ENCODE data around the gene SP4. TPM values are rescaled to one million over a fixed set of nuclear protein-coding genes. Genes with fewer than 3 reads are reported as not detected.

The SP4 gene
- total RNA-seq, 4 donors from 2014 or later = 3.6 to 10.6 (median 5.9) TPM

DNA sequence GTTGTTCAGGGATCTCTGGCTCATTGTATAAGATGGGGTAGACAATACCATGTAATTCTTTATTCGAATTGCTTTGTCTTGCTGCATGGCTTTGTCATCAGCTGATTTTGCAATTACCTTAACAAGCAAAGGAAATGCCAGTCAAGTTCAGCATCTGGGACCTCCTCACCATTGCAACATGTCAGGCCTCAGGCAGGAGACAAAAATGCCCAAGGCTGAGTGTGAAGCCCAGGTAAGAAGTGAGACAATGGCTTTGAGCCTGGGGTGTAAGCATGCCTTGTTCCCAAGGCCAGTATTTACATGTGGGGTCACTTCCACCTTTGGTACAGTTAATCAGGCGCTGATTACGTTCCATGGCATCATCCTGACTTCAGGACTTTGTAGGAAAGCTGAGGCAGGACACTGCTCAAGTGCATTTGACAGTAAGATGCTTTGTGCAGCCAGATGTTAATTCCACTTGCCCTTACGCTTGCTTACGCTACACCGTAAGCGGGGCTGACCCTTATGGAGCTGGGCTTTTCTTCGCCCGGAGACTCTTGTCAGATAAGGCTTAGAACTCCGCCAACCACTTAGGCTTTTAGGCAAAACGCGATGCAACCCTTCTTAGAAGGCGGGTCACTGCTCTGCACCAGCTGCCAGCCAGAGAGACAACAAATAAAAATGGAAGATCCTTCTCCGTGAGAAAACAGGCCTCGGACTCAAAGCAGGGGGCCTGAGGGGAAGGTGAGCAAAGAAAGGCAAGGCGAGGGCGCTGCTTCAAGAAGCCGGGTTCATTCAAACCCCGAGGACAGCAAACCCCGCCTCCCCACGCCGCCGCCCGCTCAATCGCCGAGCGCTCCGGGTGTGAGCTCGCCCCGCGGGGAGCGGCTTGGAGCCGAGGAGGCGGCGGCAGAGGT is 1.3 kb upstream of the SP4 start:
- ATAC-seq (ENCODE audit: low FRiP score) (no peak), DNase-seq (ENCODE audit: low spot score) (no peak)
- TF ChIP-seq, protein P1, sequence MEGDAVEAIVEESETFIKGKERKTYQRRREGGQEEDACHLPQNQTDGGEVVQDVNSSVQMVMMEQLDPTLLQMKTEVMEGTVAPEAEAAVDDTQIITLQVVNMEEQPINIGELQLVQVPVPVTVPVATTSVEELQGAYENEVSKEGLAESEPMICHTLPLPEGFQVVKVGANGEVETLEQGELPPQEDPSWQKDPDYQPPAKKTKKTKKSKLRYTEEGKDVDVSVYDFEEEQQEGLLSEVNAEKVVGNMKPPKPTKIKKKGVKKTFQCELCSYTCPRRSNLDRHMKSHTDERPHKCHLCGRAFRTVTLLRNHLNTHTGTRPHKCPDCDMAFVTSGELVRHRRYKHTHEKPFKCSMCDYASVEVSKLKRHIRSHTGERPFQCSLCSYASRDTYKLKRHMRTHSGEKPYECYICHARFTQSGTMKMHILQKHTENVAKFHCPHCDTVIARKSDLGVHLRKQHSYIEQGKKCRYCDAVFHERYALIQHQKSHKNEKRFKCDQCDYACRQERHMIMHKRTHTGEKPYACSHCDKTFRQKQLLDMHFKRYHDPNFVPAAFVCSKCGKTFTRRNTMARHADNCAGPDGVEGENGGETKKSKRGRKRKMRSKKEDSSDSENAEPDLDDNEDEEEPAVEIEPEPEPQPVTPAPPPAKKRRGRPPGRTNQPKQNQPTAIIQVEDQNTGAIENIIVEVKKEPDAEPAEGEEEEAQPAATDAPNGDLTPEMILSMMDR (IDR thresholded peaks at IDR 0.05) = no peak

DNA sequence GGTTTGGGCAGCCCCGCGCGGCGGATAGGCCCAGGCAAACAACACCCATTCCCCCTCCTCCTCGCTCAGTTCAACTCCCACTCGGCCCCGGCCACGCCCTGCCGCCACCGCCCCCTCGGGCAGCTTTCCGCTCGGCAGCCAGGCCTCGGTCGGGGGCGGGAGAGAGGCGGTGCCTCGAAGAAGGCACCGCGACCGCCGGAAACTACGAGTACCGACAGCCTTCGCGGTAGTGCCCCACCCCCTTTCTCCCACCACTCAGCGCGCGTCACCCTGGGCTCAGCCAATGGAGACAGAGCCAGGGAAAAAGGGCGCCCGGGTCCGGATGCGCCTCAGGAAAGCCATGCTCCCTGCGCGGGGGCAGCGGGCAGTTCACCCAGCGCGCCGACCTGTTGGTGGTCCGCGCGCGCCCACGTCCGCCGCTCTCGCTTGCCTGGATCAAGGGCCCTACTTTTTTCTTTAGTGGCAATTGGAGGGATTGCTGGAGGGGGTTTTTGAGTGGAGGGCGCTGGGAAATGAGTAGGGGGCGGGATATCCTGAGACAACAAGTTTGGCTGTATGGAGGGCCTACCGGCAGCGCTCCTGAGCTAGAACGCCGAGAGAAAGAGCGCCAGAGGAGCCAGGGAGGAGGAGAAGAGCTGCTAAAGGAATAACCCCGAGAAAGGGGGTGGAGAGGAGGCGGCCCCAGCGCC is 557 bp upstream of the SP4 start:
- peak; percentile 91 for DNase-seq (ENCODE audit: low spot score)
- TF ChIP-seq, protein P1 (IDR thresholded peaks at IDR 0.05) = no peak
- ATAC-seq (ENCODE audit: low FRiP score) = peak; percentile 95

DNA sequence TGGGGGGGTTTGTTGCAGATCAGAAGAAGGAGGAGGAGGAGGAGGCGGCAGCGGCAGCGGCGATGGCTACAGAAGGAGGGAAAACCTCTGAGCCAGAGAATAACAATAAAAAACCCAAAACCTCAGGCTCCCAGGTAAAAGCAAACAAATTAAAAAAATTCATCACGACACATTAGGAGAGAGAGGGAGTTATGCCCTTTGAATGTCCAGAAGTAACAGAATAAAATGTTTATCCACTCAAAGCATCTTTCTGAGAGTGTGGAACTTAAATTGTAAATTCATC is 717 bp downstream of the SP4 start:
- ATAC-seq (ENCODE audit: low FRiP score) (no peak), DNase-seq (ENCODE audit: low spot score) (no peak)
- TF ChIP-seq, protein P1 (IDR thresholded peaks at IDR 0.05) = no peak

DNA sequence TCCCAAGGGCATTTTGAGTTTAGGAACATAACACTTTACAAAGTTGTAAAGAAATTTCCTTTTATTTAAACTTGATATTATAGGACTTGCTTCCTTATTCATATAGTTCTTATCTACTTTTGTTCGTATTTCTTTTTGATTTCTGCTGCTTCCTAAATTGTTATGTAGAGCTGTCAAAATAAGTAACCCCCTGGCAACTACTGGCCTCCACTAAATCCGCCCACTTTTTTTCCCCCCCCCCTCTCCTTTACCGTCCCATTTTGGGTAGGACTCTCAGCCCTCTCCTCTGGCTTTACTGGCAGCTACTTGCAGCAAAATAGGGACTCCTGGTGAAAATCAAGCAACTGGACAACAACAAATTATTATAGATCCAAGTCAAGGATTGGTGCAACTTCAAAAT is 1.1 kb downstream of the SP4 start:
- TF ChIP-seq, protein P1 (IDR thresholded peaks at IDR 0.05) = no peak
- DNase-seq (ENCODE audit: low spot score) (no peak), ATAC-seq (ENCODE audit: low FRiP score) (no peak)

DNA sequence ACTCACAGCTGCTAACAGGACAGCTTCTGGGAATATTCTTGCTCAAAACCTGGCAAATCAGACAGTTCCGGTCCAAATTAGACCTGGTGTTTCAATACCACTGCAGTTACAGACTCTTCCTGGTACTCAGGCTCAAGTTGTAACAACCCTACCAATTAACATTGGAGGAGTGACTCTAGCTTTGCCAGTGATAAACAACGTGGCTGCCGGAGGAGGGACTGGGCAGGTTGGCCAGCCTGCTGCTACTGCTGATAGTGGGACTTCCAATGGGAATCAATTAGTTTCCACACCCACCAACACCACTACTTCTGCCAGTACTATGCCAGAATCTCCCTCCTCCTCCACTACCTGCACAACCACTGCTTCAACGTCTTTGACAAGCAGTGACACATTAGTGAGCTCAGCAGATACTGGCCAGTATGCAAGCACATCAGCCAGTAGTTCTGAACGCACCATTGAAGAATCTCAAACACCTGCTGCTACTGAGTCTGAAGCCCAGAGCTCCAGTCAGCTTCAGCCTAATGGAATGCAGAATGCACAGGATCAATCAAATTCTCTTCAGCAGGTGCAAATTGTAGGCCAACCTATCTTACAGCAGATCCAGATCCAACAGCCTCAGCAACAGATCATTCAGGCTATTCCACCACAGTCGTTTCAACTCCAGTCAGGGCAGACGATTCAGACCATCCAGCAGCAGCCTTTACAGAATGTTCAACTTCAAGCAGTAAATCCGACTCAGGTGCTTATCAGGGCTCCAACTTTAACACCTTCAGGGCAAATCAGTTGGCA is 2.1 kb downstream of the SP4 start:
- no peak for ATAC-seq (ENCODE audit: low FRiP score)
- TF ChIP-seq, protein P1 (IDR thresholded peaks at IDR 0.05) = no peak

DNA sequence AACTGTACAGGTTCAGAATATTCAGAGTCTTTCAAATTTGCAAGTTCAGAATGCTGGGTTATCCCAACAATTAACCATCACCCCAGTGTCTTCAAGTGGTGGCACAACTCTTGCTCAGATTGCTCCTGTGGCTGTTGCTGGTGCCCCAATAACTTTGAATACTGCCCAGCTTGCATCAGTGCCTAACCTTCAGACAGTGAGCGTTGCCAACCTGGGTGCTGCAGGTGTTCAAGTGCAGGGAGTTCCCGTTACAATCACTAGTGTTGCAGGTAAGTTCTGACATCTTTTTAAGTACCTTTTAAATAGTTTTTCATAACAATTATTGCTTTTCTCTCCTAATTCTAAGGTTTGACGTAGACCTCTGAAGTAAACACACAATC is 2.7 kb downstream of the SP4 start:
- TF ChIP-seq, protein P1 (IDR thresholded peaks at IDR 0.05) = no peak
- ATAC-seq (ENCODE audit: low FRiP score) (no peak), DNase-seq (ENCODE audit: low spot score) (no peak)

More for the DNA sequence above, 2.1 kb downstream of the SP4 start:
- DNase-seq (ENCODE audit: low spot score) = no peak
